Measurements from ENCODE around the gene AGBL5.
A peak's percentile ranks its signal among the peaks of the same experiment; 100 is the strongest.

Gene AGBL5

GRCh38 chr2:27050996-27051901 lies at the start of gene AGBL5:
Gene AGBL5 (plus strand): TSS chr2:27051668. CDS start chr2:27052959, 1,291 bp downstream.
- peak; percentile 71 for DNase-seq (ENCODE audit: low read depth)

GRCh38 chr2:27001950-27002349 lies 49.5 kb upstream of the AGBL5 start:
- DNase-seq (ENCODE audit: low read depth), result no peak

GRCh38 chr2:27003007-27003406 lies 48.5 kb upstream of the AGBL5 start:
- no peak for DNase-seq (ENCODE audit: low read depth)

- no peak for DNase-seq (ENCODE audit: low read depth)
These were observed 47.6 kb upstream of the AGBL5 start for GRCh38 chr2:27003857-27004256.

- DNase-seq (ENCODE audit: low read depth), result no peak
These were observed 44.7 kb upstream of the AGBL5 start for GRCh38 chr2:27006602-27007415.

GRCh38 chr2:27007416-27008374 lies 43.8 kb upstream of the AGBL5 start:
- no peak for DNase-seq (ENCODE audit: low read depth)

- DNase-seq (ENCODE audit: low read depth), result no peak
These were observed 42.8 kb upstream of the AGBL5 start for GRCh38 chr2:27008678-27009077.

GRCh38 chr2:27009083-27009482 lies 42.4 kb upstream of the AGBL5 start:
- no peak for DNase-seq (ENCODE audit: low read depth)

GRCh38 chr2:27009716-27010115 lies 41.8 kb upstream of the AGBL5 start:
- no peak for DNase-seq (ENCODE audit: low read depth)

GRCh38 chr2:27010139-27010538 lies 41.3 kb upstream of the AGBL5 start:
- no peak for DNase-seq (ENCODE audit: low read depth)

- no peak for DNase-seq (ENCODE audit: low read depth)
These were observed 37.7 kb upstream of the AGBL5 start for GRCh38 chr2:27013738-27014137.

- DNase-seq (ENCODE audit: low read depth), result no peak
These were observed 36.6 kb upstream of the AGBL5 start for GRCh38 chr2:27014771-27015433.

- peak; percentile 43 for DNase-seq (ENCODE audit: low read depth)
These were observed 34.6 kb upstream of the AGBL5 start for GRCh38 chr2:27016801-27017325.

GRCh38 chr2:27018142-27018541 lies 33.3 kb upstream of the AGBL5 start:
- no peak for DNase-seq (ENCODE audit: low read depth)

GRCh38 chr2:27019459-27019858 lies 32.0 kb upstream of the AGBL5 start:
- no peak for DNase-seq (ENCODE audit: low read depth)

- no peak for DNase-seq (ENCODE audit: low read depth)
These were observed 31.3 kb upstream of the AGBL5 start for GRCh38 chr2:27019931-27020855.

- no peak for DNase-seq (ENCODE audit: low read depth)
These were observed 30.0 kb upstream of the AGBL5 start for GRCh38 chr2:27021253-27022049.

GRCh38 chr2:27023740-27024139 lies 27.7 kb upstream of the AGBL5 start:
- no peak for DNase-seq (ENCODE audit: low read depth)

- no peak for DNase-seq (ENCODE audit: low read depth)
These were observed 27.3 kb upstream of the AGBL5 start for GRCh38 chr2:27024188-27024587.

Data from GM04504 (cell line).